M059J (cell line): ENCODE data around the gene SYNJ2. TPM values are rescaled to one million over a fixed set of nuclear protein-coding genes. Genes with fewer than 3 reads are reported as not detected.
A peak's percentile ranks its signal among the peaks of the same experiment; 100 is the strongest.
"Not testable (repeated sequence)": the region's sequence is repeated elsewhere in the genome, so short reads cannot be mapped to it uniquely, and the experiment has no call there.

ENCODE experiments used
- DNase-seq: peaks from one replicate; pipeline ENCODE4 v3.0.0-alpha.2; 2012; ENCODE audit warnings: low read depth
- total RNA-seq: library from RNA; depleted of rRNA; stranded (reverse); fragments of >200 nt; shearing (Covaris generic); gene quantifications from 2 replicates; pipeline ENCODE4 v1.2.3, GENCODE V29; 2014

SYNJ2 gene
- total RNA-seq, 1 experiment from 2014 or later = 50.4 TPM

- DNase-seq = peak; percentile 32
Observed at GRCh38 chr6:157954150-157955117, 27.2 kb upstream of the SYNJ2 start.

- DNase-seq = no peak
Observed at GRCh38 chr6:157955675-157956074, 26.0 kb upstream of the SYNJ2 start.

- no peak for DNase-seq
Observed at GRCh38 chr6:157956171-157956730, 25.4 kb upstream of the SYNJ2 start.

DNA sequence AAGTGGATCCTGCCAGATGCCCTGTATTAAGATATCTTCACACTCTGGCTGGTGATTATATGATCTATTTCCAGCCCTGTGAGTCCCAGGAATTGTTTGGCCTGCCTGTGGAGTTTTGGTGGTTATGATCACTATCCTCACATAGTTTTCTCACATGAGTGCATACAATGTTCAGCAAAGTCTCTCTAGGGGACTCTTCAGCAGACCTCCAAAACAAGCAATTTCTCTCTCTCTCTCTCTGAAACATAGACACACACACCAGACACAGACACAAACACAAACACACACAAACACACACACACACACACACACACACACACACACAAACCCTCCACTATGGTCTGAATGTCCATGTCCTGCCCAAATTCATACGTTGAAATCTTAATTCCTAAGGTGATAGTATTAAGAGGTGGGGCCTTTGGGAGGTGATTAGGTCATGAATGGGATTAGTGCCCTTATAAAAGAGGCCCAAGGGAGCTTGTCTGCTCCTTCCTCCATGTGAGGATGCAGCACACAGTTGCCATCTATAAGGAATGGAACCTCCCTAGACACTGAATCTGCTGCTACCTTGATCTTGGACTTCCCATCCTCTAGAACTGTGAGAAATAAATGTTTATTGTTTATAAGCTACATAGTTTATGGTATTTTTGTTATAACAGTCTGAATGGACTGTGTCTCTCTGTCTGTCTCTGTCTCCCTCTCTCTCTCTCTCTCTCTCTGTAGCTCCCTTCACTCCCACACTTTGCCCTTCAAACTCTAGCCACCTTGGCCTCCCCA, 22.0 kb upstream of the SYNJ2 start:
- no peak for DNase-seq

- no peak for DNase-seq
Observed at GRCh38 chr6:157961153-157961831, 20.4 kb upstream of the SYNJ2 start.

DNA sequence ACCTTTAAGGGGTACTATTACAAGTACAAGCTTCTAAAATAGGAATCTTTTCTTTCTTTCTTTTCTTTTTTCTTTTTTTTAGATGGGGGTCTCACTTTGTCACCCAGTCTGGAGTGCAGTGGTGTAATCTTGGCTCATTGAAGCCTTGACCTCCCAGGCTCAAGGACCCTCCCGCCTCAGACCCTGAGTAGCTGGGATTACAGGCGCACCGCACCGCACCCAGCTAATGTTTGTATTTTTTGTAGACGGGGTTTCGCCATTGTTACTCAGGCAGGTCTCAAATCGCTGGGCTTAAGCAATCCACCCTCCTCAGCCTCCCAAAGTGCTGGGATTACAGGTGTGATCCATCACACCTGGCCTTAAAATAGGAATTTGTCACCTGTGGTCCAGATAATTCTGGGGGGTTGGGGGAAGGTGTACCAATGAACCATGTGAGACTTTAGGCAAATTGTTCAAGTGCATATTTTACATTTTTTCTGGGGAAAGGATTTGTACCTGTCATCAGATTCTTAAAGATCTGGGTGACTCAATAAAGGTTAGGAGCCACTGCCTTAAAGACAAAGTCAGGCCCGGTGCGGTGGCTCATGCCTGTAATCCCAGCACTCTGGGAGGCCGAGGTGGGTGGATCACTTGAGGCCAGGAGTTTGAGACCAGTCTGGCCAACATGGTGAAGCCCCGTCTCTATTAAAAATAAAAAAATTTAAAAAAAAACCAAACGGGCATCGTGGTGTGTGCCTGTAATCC, 19.7 kb upstream of the SYNJ2 start:
- no peak for DNase-seq

DNA sequence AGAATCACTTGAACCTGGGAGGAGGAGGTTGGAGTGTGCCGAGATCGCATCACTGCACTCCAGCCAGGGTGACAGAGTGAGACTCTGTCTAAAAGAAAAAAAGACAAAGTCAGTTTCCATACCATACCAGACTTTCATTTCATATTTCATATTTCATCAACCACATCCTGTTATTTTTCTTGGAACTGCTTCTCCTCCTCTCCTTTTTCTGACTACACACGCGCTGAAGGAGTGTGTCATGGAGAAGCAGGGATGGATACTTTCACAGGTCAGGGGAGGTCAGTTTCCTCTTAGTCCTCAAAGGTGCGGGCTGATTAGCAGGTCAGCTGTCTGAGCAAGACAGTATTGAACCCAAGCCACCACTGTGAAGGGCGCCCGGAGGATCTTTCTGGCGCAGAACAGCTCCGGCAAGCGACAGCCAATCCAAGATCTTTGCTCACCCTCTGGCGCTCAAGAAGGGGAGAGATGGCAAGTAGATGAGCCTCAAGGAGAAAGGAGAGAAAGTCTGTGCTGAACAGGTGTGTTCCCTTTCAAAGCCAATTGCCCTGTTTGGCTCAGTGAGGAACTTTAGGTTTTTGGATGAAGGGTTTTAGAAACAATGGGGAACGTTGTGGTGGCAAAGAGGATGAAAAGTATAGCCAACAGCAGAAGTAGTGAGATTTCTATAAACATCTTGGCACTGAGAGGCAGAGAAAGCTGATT, 18.9 kb upstream of the SYNJ2 start:
- no peak for DNase-seq

- DNase-seq = no peak
Observed at GRCh38 chr6:157964100-157964499, 17.6 kb upstream of the SYNJ2 start.

GRCh38 chr6:157965387-157965786, 16.3 kb upstream of the SYNJ2 start:
- no peak for DNase-seq

DNA sequence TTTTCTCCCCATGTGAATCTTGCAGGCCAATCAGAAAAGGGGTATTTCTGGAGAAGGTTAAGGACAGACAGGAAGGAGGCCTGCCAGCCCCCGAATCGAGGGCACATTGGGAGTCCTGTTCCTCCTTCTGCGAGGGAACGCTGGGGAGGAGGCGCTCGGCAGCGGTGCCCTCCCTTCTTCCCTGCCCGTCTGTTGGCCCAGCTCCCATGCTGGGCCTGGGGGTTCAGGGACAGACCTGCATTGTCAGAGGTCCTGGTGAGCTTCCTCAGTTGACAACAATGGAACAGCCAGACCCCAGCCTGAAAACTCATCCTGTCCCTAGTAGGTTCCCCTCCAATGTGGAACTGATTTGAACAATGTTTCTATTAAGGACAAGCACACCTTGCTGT, 15.1 kb upstream of the SYNJ2 start:
- no peak for DNase-seq

DNA sequence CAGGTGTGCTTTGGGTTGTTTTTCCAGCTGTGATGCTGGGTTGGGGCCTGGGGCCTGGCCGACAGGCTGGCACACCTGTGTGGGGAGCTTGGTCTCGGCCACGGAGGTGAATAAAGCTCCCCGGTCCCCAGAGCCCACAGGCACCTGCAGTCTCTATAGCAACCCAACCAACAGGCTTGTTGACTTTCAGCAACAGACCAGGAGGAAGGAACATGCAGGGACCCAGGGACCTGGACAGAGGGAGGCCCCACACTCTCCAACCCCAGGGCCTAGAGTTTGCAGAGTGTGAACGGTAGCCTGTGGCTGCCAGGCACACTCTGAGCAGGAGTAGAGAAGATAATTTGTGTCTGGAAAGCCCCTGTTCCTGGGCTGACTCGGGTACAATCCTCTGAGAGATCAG, 14.6 kb upstream of the SYNJ2 start:
- no peak for DNase-seq

DNA sequence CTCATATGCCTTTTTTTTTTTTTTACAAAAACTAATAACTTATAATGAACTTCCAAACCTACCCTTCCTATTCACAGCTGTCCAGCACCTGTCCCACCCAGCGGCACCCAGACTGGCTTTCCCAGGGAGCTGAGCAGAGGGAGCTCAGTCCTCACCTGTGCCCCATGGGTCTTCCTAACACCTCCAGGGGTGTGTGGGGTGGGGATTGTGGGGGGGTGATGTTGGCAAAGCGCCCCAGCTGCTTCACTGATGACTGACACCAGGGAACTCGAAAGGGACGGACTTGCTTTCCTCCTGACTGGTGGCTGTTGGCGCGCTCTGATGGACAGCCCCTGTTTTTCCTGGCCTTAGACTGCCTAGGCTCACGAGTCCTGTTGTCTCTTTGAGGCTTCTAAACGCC, 14.2 kb upstream of the SYNJ2 start:
- DNase-seq = no peak

GRCh38 chr6:157972177-157972576, 9.5 kb upstream of the SYNJ2 start:
- DNase-seq = not testable (repeated sequence)

DNA sequence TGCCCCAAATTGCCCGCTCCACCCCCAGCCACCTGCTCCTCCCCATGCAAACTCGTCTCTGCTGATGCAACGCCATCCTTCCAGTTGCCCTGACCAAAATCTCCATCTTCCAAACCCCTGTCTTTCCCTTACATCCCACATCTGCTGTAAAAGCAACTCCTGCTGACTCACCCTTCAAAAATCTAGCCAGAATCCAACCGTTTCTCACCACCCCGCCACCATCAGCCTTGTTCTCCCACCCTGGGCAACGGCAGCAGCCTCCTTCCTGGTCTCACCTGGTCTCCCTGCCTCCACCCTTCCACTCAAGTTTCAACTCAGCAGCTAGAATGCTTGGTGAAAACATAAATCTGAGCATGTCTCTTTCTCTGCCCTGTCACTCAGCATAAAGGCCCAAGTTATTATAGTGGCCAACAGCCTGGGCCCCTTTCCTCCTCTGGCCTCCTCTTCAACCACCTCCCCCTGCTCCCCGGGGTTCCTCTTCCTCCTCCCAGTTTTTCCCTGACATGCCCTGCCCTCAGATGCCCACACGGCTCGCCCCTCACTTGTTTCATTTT, 7.2 kb upstream of the SYNJ2 start:
- peak; percentile 75 for DNase-seq

DNA sequence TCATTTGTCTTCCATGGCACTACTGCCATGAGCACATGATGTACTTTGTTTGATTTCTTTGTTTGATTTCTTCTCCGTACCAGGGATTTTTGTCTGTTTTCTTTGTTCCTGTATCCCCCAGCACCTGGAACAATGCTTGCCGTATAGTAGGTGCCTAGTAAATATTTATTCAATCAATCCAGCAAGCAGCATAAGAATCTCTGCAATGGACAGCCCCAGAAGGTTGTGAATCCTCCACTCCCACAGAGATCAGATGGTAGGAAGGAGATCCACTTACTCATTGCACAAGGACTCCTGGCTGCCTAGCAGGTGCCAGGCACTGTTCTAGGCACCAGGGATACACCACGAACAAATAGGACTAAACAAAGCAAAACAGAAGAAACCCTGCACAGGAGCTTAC, 6.7 kb upstream of the SYNJ2 start:
- DNase-seq = no peak

- DNase-seq = no peak
Observed at GRCh38 chr6:157975456-157975855, 6.2 kb upstream of the SYNJ2 start.

DNA sequence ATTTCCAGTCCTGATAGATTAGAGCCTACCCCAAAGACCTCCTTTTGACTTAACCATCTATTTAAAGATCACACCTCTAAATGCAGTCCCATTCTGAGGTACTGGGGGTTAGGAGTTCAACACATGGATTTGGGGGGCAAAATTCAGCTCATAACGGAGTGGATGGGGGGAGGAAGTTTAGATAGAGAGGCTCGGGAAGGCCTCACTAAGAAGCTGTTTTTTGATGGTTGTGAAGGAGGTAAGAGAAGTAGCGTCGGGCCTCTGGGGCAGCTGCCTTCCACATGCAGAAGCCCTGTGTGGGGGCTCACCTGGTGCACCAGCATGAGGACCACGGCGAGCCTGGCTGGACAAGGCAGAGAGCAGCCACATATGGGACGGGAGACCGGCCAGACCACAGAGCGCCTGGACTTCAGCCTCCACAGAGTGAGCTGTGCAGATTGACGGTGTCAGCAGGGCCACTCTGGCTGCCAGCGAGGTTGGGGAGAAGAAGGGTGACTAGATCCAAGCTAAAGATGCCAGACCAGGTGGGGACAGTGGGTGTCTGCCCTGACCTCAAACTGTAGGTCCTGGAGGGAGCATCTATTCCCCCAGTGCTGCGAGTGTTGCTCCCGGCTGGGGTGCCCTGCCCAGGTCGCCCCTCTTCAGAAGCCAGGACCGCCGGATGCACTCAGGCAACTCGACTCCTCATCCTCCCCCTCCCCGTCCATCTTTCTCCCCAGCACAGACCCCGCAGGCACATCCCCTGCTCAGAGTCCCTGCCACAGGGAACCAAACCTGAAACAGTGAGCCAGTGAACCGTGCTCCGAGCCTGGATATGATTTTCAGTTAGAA, 5.1 kb upstream of the SYNJ2 start:
- DNase-seq = no peak

DNA sequence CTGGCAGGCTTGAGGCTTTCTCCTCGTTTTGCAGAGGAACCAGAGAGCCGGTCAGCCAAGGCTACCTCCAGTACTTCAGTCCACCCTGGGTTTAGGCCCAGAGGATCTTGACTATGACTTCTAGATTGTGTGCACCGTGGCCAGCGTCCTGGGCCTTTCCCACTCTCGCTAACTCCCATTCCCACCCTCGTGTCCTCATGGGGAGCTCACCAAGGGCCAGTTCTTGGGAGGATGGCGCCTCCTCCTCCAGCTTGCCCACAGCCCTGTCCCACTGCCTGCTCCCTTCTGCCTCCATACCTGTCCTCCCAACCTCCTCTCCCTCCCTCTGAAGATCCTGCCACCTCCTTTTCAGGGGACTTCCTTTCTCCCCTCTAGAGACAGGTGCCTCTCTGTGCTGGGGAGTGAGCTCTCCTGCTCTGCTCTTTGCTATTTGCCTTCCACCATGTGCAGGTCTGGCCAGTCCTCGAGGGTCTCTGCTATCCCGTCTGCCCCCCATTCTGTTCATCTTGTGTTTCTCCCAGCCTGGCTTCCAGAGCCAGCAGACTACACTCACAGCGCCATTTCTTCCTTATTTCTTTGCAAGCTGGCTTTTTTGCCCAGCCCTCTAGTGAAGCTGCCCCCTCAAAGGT, 4.4 kb upstream of the SYNJ2 start:
- DNase-seq = no peak
